Measurements from ENCODE around the gene C11orf58.

The C11orf58 gene

GRCh38 chr11:16786131-16786530 is 47.7 kb downstream of the C11orf58 start:
- DNase-seq: no peak

- DNase-seq: no peak
These were observed 48.7 kb downstream of the C11orf58 start for GRCh38 chr11:16787035-16787742.

GRCh38 chr11:16788141-16789062 is 50.0 kb downstream of the C11orf58 start:
- DNase-seq: peak; percentile 45 to 89

- DNase-seq: no peak
These were observed 50.6 kb downstream of the C11orf58 start for GRCh38 chr11:16789063-16789420.

- DNase-seq: no peak
These were observed 51.4 kb downstream of the C11orf58 start for GRCh38 chr11:16789560-16790485.

- DNase-seq: no peak
These were observed 52.2 kb downstream of the C11orf58 start for GRCh38 chr11:16790486-16791190.

- peak; percentile 84 to 96 for DNase-seq
These were observed 52.9 kb downstream of the C11orf58 start for GRCh38 chr11:16791191-16791961.

GRCh38 chr11:16792426-16792825 is 54.0 kb downstream of the C11orf58 start:
- no peak for DNase-seq

GRCh38 chr11:16793009-16793408 is 54.6 kb downstream of the C11orf58 start:
- DNase-seq: no peak

- no peak for DNase-seq
These were observed 55.1 kb downstream of the C11orf58 start for GRCh38 chr11:16793511-16793910.

GRCh38 chr11:16794047-16794818 is 55.8 kb downstream of the C11orf58 start:
- no peak for DNase-seq

- DNase-seq: peak; percentile 80
These were observed 56.7 kb downstream of the C11orf58 start for GRCh38 chr11:16795146-16795545.

GRCh38 chr11:16796311-16796710 is 57.9 kb downstream of the C11orf58 start:
- DNase-seq: peak; percentile 71 to 87

GRCh38 chr11:16797776-16798175 is 59.3 kb downstream of the C11orf58 start:
- peak; percentile 44 to 81 for DNase-seq

GRCh38 chr11:16799221-16799620 is 60.8 kb downstream of the C11orf58 start:
- DNase-seq: peak in 1 of 2 donors; percentile 34

GRCh38 chr11:16799890-16800289 is 61.4 kb downstream of the C11orf58 start:
- DNase-seq: no peak

GRCh38 chr11:16800382-16800781 is 61.9 kb downstream of the C11orf58 start:
- no peak for DNase-seq

- no peak for DNase-seq
These were observed 63.0 kb downstream of the C11orf58 start for GRCh38 chr11:16801288-16801980.

GRCh38 chr11:16804104-16804947 is 65.9 kb downstream of the C11orf58 start:
- DNase-seq: no peak
